A673 (cell line): ENCODE data around the gene ADGRL3.

Experiments used
- CTCF ChIP-seq: fragments of 300-800, 200-600 bp; sonication (generic); conservative IDR thresholded peaks from 2 replicates; pipeline ENCODE4 v1.5.1; 2017; ENCODE audit warnings: low read depth, mild to moderate bottlenecking, antibody characterized with exemption, low read length, moderate library complexity, mixed read lengths
- EZH2 ChIP-seq: fragments of 200-600 bp; sonication (generic); IDR thresholded peaks from 2 replicates; pipeline ENCODE4 v1.6.1; 2017; ENCODE audit warnings: borderline replicate concordance, low read depth, mild to moderate bottlenecking, mixed read lengths, antibody characterized with exemption, low read length; ENCODE audit not compliant: poor library complexity, severe bottlenecking

GRCh38 chr4:62053974-62054373 lies 853.8 kb downstream of the ADGRL3 start:
- TF ChIP-seq CTCF (no peak), EZH2 (no peak)
